Measurements from ENCODE around the gene ITPRIPL1. TPM values are rescaled to one million over a fixed set of nuclear protein-coding genes. Genes with fewer than 3 reads are reported as not detected.

The ITPRIPL1 gene
- total RNA-seq, 5 donors from 2014 or later (not counting 1 experiment from before 2014, with no cell fraction given): 3.9 to 13.7 (median 12.7) TPM

- H3K9me3 Mint-ChIP-seq: no peaks in the 10 kb centered on the region
- H3K27me3 Mint-ChIP-seq: peaks cover 0 to 4% of the 10 kb centered on the region in 2 donors
- no peak for DNase-seq
- peaks cover 45 to 61% (median 47%) of the 10 kb centered on the region in 3 donors for H3K4me1 Mint-ChIP-seq
- CTCF ChIA-PET: no interaction called here
- peak overlapping the region; percentile 48 to 85 for H3K27ac Mint-ChIP-seq
- no CpG with 5 or more reads among the region's 4 CpGs for WGBS (ENCODE audit: insufficient coverage)
- Histone ChIP-seq H3K27ac (ENCODE audit: low read length) (no peak overlapping the region), H3K4me1 (ENCODE audit: control insufficient read depth in 1 of 2, extremely low read depth in 1 of 2, insufficient read depth in 2 of 2, low read length in 2 of 2) (peaks cover 7 to 62% of the 10 kb centered on the region in 2 experiments), H3K36me3 (ENCODE audit: control insufficient read depth in 2 of 2, extremely low read depth in 1 of 2, insufficient read depth in 1 of 2, low read length in 1 of 2) (no peaks in the 10 kb centered on the region), H3K27me3 (replicated peaks in 1 of 2; ENCODE audit: control insufficient read depth in 2 of 2, extremely low read depth in 1 of 2, insufficient read depth in 2 of 2, low read length in 1 of 2) (peaks cover 0 to 3% of the 10 kb centered on the region in 2 experiments), H3K4me3 (ENCODE audit: control insufficient read depth in 1 of 2, extremely low read depth in 1 of 2, low read length in 1 of 2) (no peak overlapping the region), H3K9me3 (no peaks in the 10 kb centered on the region)
- ATAC-seq (replicated peaks in 1 of 4): no peak
- H3K36me3 Mint-ChIP-seq: peaks cover 6% of the 10 kb centered on the region
- H3K4me3 Mint-ChIP-seq: peak overlapping the region in 1 of 3 donors; percentile 2
- POLR2A ChIA-PET: interaction anchor here (0.6 to 0.7 kb wide), 2 partner anchors 15 to 169 kb away, joined by 4 to 7 read pairs; no protein-coding TSS in a partner anchor
Measured at GRCh38 chr2:96318723-96319122, 6.4 kb upstream of the ITPRIPL1 start.

- Histone ChIP-seq H3K27ac (ENCODE audit: low read length) (peak overlapping the region; percentile 9), H3K36me3 (ENCODE audit: control insufficient read depth in 2 of 2, extremely low read depth in 1 of 2, insufficient read depth in 1 of 2, low read length in 1 of 2) (no peaks in the 10 kb centered on the region), H3K9me3 (no peaks in the 10 kb centered on the region), H3K4me3 (ENCODE audit: control insufficient read depth in 1 of 2, extremely low read depth in 1 of 2, low read length in 1 of 2) (no peak overlapping the region), H3K27me3 (replicated peaks in 1 of 2; ENCODE audit: control insufficient read depth in 2 of 2, extremely low read depth in 1 of 2, insufficient read depth in 2 of 2, low read length in 1 of 2) (peaks cover 0 to 3% of the 10 kb centered on the region in 2 experiments), H3K4me1 (ENCODE audit: control insufficient read depth in 1 of 2, extremely low read depth in 1 of 2, insufficient read depth in 2 of 2, low read length in 2 of 2) (peaks cover 7 to 66% of the 10 kb centered on the region in 2 experiments)
- Mint-ChIP-seq H3K27ac (peak overlapping the region; percentile 48 to 85), H3K9me3 (no peaks in the 10 kb centered on the region), H3K27me3 (peaks cover 0 to 4% of the 10 kb centered on the region in 2 donors), H3K4me1 (peaks cover 45 to 65% (median 48%) of the 10 kb centered on the region in 3 donors), H3K36me3 (peaks cover 6% of the 10 kb centered on the region), H3K4me3 (peak overlapping the region in 2 of 3 donors; percentile 19 to 21)
- no CpG with 5 or more reads among the region's 1 CpG for WGBS (ENCODE audit: insufficient coverage)
- no peak for DNase-seq
- no peak for ATAC-seq (replicated peaks in 1 of 4)
- CTCF ChIA-PET: interaction anchor here (0.6 to 2.0 kb wide), 2 partner anchors 26 to 94 kb away, joined by 3 to 10 read pairs; no protein-coding TSS in a partner anchor
- POLR2A ChIA-PET: interaction anchor here (0.7 to 1.2 kb wide), 2 partner anchors 25 to 220 kb away, joined by 3 to 8 read pairs; no protein-coding TSS in a partner anchor
Measured at GRCh38 chr2:96319396-96319795, 5.7 kb upstream of the ITPRIPL1 start.

GRCh38 chr2:96320326-96320725, 4.8 kb upstream of the ITPRIPL1 start:
- Histone ChIP-seq H3K4me3 (ENCODE audit: control insufficient read depth in 1 of 2, extremely low read depth in 1 of 2, low read length in 1 of 2) (peak overlapping the region in 1 of 2 donors; percentile 68), H3K27me3 (replicated peaks in 1 of 2; ENCODE audit: control insufficient read depth in 2 of 2, extremely low read depth in 1 of 2, insufficient read depth in 2 of 2, low read length in 1 of 2) (peaks cover 0 to 3% of the 10 kb centered on the region in 2 experiments), H3K4me1 (ENCODE audit: control insufficient read depth in 1 of 2, extremely low read depth in 1 of 2, insufficient read depth in 2 of 2, low read length in 2 of 2) (peaks cover 3 to 66% of the 10 kb centered on the region in 2 experiments), H3K9me3 (no peaks in the 10 kb centered on the region), H3K36me3 (ENCODE audit: control insufficient read depth in 2 of 2, extremely low read depth in 1 of 2, insufficient read depth in 1 of 2, low read length in 1 of 2) (no peaks in the 10 kb centered on the region), H3K27ac (ENCODE audit: low read length) (peak overlapping the region; percentile 57)
- Mint-ChIP-seq H3K36me3 (peaks cover 6% of the 10 kb centered on the region), H3K27ac (peak overlapping the region; percentile 73 to 85), H3K4me3 (peak overlapping the region; percentile 87 to 94 (median 92)), H3K27me3 (peaks cover 0 to 4% of the 10 kb centered on the region in 2 donors), H3K4me1 (peaks cover 44 to 65% (median 48%) of the 10 kb centered on the region in 3 donors), H3K9me3 (no peaks in the 10 kb centered on the region)
- DNase-seq: no peak
- 92% methylated on average over 2 of the region's 3 CpGs for WGBS (ENCODE audit: insufficient coverage)
- CTCF ChIA-PET: interaction anchor here (0.5 to 2.0 kb wide), 4 partner anchors 15 to 456 kb away, joined by 3 to 19 read pairs (median 7); partner anchors contain the start of gene NCAPH (in 1 of the 2)
- POLR2A ChIA-PET: interaction anchor here in 1 of 2 donors (0.6 to 1.2 kb wide), 5 partner anchors 12 to 221 kb away, joined by 3 to 4 read pairs (median 4); no protein-coding TSS in a partner anchor
- ATAC-seq (replicated peaks in 1 of 4): no peak

GRCh38 chr2:96320728-96321622, 4.1 kb upstream of the ITPRIPL1 start:
- Histone ChIP-seq H3K27me3 (replicated peaks in 1 of 2; ENCODE audit: control insufficient read depth in 2 of 2, extremely low read depth in 1 of 2, insufficient read depth in 2 of 2, low read length in 1 of 2) (peaks cover 0 to 3% of the 10 kb centered on the region in 2 experiments), H3K36me3 (ENCODE audit: control insufficient read depth in 2 of 2, extremely low read depth in 1 of 2, insufficient read depth in 1 of 2, low read length in 1 of 2) (no peaks in the 10 kb centered on the region), H3K4me1 (ENCODE audit: control insufficient read depth in 1 of 2, extremely low read depth in 1 of 2, insufficient read depth in 2 of 2, low read length in 2 of 2) (peaks cover under 1 to 66% of the 10 kb centered on the region in 2 experiments), H3K4me3 (ENCODE audit: control insufficient read depth in 1 of 2, extremely low read depth in 1 of 2, low read length in 1 of 2) (peak overlapping the region; percentile 68 to 94), H3K27ac (ENCODE audit: low read length) (peak overlapping the region; percentile 57), H3K9me3 (no peaks in the 10 kb centered on the region)
- Mint-ChIP-seq H3K4me1 (peaks cover 44 to 65% (median 48%) of the 10 kb centered on the region in 3 donors), H3K4me3 (peak overlapping the region; percentile 87 to 94 (median 92)), H3K36me3 (peaks cover 6% of the 10 kb centered on the region), H3K9me3 (no peaks in the 10 kb centered on the region), H3K27ac (peak overlapping the region; percentile 73 to 85), H3K27me3 (peaks cover 0 to 4% of the 10 kb centered on the region in 2 donors)
- ATAC-seq (replicated peaks in 1 of 4) (peak; percentile 19 to 47 (median 37)), DNase-seq (peak in 4 of 35 experiments; percentile 14 to 35 (median 18))
- WGBS (ENCODE audit: insufficient coverage): 7% methylated on average over 38 of the region's 41 CpGs
- CTCF ChIA-PET: interaction anchor here (0.5 to 2.0 kb wide), 10 partner anchors 10 to 455 kb away, joined by 3 to 19 read pairs (median 4); partner anchors contain the start of gene NCAPH (in 1 of the 2)
- POLR2A ChIA-PET: interaction anchor here (0.5 to 1.2 kb wide), 10 partner anchors 8 to 227 kb away, joined by 3 to 5 read pairs (median 4); no protein-coding TSS in a partner anchor

- DNase-seq (no peak), ATAC-seq (replicated peaks in 1 of 4) (no peak)
- H3K36me3 ChIP-seq (ENCODE audit: control insufficient read depth in 2 of 2, extremely low read depth in 1 of 2, insufficient read depth in 1 of 2, low read length in 1 of 2): peaks cover 0 to 18% of the 10 kb centered on the region in 2 donors
- H3K9me3 Mint-ChIP-seq: no peaks in the 10 kb centered on the region
- H3K4me3 ChIP-seq (ENCODE audit: control insufficient read depth in 1 of 2, extremely low read depth in 1 of 2, low read length in 1 of 2): no peak overlapping the region
- H3K9me3 ChIP-seq: no peaks in the 10 kb centered on the region
- H3K27me3 ChIP-seq (replicated peaks in 1 of 2; ENCODE audit: control insufficient read depth in 2 of 2, extremely low read depth in 1 of 2, insufficient read depth in 2 of 2, low read length in 1 of 2): peaks cover 0 to 3% of the 10 kb centered on the region in 2 experiments
- peaks cover 46 to 68% (median 49%) of the 10 kb centered on the region in 3 donors for H3K4me1 Mint-ChIP-seq
- POLR2A ChIA-PET: interaction anchor here (0.6 kb wide), 3 partner anchors 15 to 20 kb away, joined by 3 to 10 read pairs (median 7); no protein-coding TSS in a partner anchor
- H3K27ac ChIP-seq (ENCODE audit: low read length): no peak overlapping the region
- peaks cover 18% of the 10 kb centered on the region for H3K36me3 Mint-ChIP-seq
- peaks cover 0 to 4% of the 10 kb centered on the region in 2 donors for H3K27me3 Mint-ChIP-seq
- H3K27ac Mint-ChIP-seq: peak overlapping the region in 1 of 2 donors; percentile 86
- WGBS (ENCODE audit: insufficient coverage): no CpG with 5 or more reads among the region's 1 CpG
- H3K4me1 ChIP-seq (ENCODE audit: control insufficient read depth in 1 of 2, extremely low read depth in 1 of 2, insufficient read depth in 2 of 2, low read length in 2 of 2): peaks cover 4 to 59% of the 10 kb centered on the region in 2 experiments
- CTCF ChIA-PET: interaction anchor here in 1 of 2 donors (1.1 to 1.2 kb wide), 2 partner anchors 8 to 20 kb away, joined by 3 read pairs; no protein-coding TSS in a partner anchor
- H3K4me3 Mint-ChIP-seq: peak overlapping the region in 2 of 3 donors; percentile 25 to 94
Measured at GRCh38 chr2:96323849-96324248, 1.3 kb upstream of the ITPRIPL1 start.

All from T-cell (primary cell).